Kidney epithelial cell (primary cell): ENCODE results near the gene VAMP5. TPM values are rescaled to one million over a fixed set of nuclear protein-coding genes. Genes with fewer than 3 reads are reported as not detected.
"Not testable (repeated sequence)": the region's sequence is repeated elsewhere in the genome, so short reads cannot be mapped to it uniquely, and the experiment has no call there.

Experiments used
- DNase-seq: peaks from one replicate; pipeline ENCODE4 v3.0.0-alpha.2; 2010; ENCODE audit warnings: low read depth
- H3K27me3 ChIP-seq: 2 replicates; pipeline ENCODE4 v1.6.0; 2011; ENCODE audit warnings: low read length; ENCODE audit not compliant: control insufficient read depth, insufficient read depth
- H3K36me3 ChIP-seq: 2 replicates; pipeline ENCODE4 v1.5.1; 2011; ENCODE audit warnings: low read length; ENCODE audit not compliant: control insufficient read depth, insufficient read depth
- H3K4me3 ChIP-seq: 2 replicates; pipeline ENCODE4 v1.5.1; 2011; ENCODE audit warnings: low read depth, mild to moderate bottlenecking, control low read depth, low read length
- total RNA-seq: library from RNA; depleted of rRNA; stranded (reverse); fragments of >200 nt; gene quantifications from 2 replicates; pipeline ENCODE4 v1.2.3, GENCODE V29; 2015
- TF ChIP-seq, protein P1 (sequence below): IDR thresholded peaks from 2 replicates; pipeline ENCODE4 v1.5.1; 2011; ENCODE audit warnings: mild to moderate bottlenecking, moderate library complexity, low read length, control low read depth, inconsistent platforms; ENCODE audit not compliant: insufficient read depth, poor library complexity, severe bottlenecking

The VAMP5 gene
- total RNA-seq, 1 donor from 2014 or later: 16.5 TPM

DNA sequence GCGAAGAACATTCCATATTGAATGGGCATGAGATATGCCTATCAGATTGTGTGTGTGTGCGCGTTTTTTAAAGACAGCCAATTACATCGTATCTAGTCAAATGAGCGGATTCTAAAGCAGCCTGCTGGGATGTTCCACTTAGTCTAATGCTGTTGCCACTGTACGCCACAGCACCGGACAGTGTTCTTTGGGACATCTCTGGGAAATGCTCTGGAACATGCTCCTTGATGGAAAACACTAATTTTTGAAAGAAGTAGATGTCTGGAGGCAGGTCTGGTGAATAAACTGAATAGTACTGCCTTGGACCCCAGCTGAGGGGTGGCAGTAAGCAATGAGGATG is 21.9 kb downstream of the VAMP5 start:
- Histone ChIP-seq H3K4me3 (no peak overlapping the region), H3K36me3 (peaks cover 4% of the 10 kb centered on the region), H3K27me3 (no peaks in the 10 kb centered on the region)
- TF ChIP-seq, protein P1, sequence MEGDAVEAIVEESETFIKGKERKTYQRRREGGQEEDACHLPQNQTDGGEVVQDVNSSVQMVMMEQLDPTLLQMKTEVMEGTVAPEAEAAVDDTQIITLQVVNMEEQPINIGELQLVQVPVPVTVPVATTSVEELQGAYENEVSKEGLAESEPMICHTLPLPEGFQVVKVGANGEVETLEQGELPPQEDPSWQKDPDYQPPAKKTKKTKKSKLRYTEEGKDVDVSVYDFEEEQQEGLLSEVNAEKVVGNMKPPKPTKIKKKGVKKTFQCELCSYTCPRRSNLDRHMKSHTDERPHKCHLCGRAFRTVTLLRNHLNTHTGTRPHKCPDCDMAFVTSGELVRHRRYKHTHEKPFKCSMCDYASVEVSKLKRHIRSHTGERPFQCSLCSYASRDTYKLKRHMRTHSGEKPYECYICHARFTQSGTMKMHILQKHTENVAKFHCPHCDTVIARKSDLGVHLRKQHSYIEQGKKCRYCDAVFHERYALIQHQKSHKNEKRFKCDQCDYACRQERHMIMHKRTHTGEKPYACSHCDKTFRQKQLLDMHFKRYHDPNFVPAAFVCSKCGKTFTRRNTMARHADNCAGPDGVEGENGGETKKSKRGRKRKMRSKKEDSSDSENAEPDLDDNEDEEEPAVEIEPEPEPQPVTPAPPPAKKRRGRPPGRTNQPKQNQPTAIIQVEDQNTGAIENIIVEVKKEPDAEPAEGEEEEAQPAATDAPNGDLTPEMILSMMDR: no peak
- no peak for DNase-seq

DNA sequence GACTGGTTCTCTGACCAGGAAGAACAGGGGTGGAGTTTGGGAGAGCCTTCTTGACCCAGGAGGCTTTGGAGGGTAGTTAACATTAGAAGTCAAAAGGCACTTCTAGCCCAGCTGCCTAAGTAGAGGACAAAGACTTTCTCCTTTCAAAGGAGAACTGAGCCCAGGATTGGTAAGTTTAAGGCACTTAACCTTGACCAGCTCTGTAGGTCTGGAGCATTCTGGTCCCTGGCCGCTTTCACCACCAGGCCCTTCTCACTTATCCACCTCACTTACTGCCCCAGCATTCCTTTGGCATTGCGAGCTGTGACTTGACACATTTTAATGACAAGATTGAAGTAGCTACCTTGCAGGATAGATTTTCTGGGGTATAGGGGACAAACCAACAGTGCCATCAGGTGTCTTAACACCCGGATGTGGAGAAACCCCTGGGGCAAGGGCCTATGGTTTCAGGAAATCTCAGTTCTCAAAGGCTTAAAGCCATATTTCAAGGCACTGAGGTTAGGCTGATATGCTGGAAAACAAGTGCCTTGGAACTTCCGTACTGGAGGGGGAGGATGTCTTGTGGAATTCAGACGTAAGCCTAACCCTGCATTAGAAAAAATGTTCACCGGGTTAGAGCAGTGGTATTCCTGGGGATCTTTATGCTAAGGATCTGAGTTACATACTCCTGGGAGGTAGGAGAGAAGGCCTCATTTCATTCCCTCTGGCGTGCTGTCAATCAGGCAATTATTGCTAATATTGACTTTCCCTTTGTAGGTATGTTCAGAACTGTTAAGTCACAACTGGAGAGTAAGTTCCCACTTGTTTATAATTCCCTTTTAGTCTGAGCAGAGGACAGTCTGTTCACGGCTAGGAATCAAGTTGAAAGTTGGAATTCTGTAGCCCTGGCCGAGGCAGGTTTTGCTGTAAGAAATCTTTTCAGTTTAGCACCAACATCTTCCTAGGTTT is 23.3 kb downstream of the VAMP5 start:
- TF ChIP-seq, protein P1: no peak
- Histone ChIP-seq H3K4me3 (no peak overlapping the region), H3K36me3 (peaks cover 4% of the 10 kb centered on the region), H3K27me3 (no peaks in the 10 kb centered on the region)
- DNase-seq: no peak

DNA sequence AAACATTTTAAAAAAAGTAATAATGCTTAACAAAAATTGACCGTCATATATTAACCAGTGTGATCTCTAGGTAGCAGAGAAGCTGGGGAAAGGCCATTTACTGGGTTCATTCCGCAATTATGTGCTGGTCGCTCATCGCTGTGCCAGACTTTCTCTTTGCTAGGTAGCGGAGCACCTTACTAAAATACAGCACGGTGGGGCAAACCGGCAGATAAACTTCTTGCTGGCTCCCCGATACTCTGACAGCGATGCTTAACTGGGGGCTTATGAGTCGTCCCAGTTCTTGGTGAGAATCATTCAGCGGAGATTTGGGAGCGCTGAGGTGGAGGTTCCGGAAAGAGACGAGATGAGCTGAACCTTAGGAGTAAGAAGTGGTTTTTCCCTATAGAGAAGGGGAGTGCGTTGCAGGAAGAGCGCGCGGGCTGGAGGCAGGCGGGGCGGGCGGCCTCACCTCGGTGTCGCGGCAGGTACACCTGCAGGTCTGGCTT is 27.0 kb downstream of the VAMP5 start:
- Histone ChIP-seq H3K4me3 (peak overlapping the region; percentile 94), H3K27me3 (no peaks in the 10 kb centered on the region), H3K36me3 (peaks cover 4% of the 10 kb centered on the region)
- no peak for DNase-seq
- TF ChIP-seq, protein P1: no peak

DNA sequence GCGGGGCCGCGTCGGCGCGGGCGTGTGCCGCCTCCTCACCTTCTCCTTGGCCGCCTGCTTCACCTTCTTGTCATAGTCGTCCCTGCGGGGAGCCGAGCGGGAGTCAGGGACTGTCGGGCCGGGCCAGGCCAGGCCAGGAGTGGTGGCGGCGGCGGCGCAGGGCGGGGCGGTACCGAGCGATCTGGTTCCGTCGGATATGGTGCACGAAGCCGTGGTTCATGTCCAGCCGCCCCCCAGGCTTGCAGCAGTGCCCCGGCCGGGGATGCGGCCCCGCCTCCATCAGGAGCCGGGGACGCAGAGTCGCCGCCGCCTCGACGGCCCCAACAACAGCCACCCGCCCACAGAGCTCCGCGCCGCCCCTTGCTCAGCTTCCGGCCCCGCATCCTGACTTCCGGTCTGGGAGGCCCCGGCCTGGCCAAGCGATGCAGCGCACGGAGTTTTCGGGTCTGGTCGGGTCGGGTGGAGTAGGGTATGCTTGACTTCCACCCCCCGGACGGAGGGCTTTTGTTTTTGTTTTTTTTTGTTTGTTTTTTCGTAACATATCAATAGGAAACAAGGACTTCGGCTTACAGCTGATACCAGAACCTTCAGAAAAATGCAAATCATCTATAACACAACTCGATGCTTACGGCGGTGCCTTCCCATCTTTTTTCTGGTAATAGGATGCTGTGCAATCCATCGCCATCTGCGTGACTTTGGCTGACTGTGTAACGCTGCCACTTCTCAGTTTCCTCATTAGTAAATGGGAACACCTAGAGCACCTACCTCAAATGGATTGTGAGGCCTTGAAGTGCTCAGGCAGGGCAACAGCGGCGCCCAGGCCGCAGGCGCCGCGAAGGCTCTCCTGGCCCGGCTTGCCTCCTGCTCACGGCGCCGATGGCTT is 27.7 kb downstream of the VAMP5 start, which contains the start of gene C2orf68:
C2orf68 (minus strand) TSS at position 362 of the 883 bp plus-strand sequence; CDS start at position 280, 82 bp downstream.
- peak within 1 kb of the TSS; percentile 94 for H3K4me3 ChIP-seq
- H3K27me3 ChIP-seq: no peaks in the 10 kb centered on the region
- TF ChIP-seq, protein P1: no peak
- DNase-seq: no peak
- H3K36me3 ChIP-seq: peaks cover 4% of the 10 kb centered on the region

DNA sequence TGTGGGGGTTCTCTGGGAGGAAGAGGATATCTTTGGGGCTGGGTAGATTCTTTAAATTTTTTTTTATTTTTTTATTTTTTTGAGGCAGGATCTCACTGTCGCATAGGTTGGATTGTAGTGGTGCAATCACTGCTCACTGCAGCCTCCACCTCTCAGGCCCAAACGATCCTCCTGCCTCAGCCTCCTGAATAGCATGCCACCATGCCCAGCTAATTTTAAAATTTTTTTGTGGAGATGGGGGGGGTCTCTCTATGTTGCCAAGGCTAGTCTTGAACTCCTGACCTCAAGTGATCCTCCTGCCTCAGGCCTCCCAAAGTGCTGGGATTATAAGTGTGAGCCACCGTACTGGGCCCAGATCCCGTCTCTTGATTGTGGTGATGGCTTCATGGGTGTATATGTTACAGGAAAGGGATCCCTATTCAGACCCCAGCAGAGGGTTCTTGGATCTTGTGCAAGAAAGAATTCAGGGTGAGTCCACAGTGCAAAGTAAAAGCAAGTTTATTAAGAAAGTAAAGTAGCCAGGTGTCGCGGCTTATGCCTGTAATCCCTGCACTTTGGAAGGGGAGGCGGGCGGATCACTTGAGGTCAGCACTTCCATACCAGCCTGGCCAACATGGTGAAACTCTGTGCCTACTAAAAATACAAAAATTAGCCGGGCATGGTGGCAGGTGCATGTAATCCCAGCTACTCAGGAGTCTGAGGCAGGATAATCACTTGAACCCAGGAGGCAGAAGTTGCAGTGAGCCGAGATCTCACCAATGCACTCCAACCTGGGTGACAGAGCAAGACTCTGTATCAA is 29.7 kb downstream of the VAMP5 start:
- no peak for DNase-seq
- peaks cover 1% of the 10 kb centered on the region for H3K36me3 ChIP-seq
- H3K27me3 ChIP-seq: no peaks in the 10 kb centered on the region
- TF ChIP-seq, protein P1: no peak
- no peak overlapping the region for H3K4me3 ChIP-seq

DNA sequence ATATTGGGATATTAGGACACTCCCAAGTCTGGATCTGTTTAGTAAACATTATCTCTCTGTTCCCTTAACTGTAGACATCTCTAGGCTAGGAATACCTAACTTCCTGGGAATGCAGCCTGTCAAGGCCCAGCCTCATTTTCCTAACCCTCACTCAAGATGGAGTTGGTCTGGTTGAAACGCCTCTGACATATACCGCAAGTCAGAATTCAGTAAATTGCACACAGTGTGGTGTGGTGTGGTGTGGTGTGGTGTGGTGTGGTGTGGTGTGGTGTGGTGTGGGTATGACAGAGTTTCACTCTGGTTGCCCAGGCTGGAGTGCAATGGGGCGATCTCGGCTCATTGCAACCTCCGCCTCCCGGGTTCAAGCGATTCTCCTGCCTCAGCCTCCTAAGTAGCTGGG is 30.5 kb downstream of the VAMP5 start:
- H3K27me3 ChIP-seq, H3K36me3 ChIP-seq, H3K4me3 ChIP-seq, DNase-seq: not testable (repeated sequence)
